ENCODE data around the gene MOCS3. TPM values are rescaled to one million over a fixed set of nuclear protein-coding genes. Genes with fewer than 3 reads are reported as not detected.

Gene MOCS3
- total RNA-seq, 4 donors from 2014 or later = 2.1 to 4.2 (median 3.4) TPM

DNA sequence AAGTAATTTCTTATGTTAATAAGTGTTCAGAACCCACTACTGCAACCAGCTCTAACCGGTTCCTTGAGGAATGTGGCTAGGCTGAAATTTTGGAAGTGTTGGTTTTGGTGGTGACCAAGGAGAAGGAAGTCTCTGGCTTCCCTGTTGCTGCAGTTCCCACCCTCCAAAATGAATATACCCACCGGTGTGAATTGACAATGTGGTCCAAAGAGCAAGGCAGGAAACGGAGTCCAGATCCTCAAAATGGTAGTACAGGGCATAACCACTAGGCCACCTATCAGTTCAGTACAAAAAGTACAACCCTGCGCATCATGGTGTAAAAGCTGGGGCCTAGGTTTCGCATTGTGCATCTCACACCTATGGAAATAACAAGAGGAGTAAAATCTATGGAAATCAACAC lies 30.1 kb upstream of the MOCS3 start:
- TF ChIP-seq, protein P1, sequence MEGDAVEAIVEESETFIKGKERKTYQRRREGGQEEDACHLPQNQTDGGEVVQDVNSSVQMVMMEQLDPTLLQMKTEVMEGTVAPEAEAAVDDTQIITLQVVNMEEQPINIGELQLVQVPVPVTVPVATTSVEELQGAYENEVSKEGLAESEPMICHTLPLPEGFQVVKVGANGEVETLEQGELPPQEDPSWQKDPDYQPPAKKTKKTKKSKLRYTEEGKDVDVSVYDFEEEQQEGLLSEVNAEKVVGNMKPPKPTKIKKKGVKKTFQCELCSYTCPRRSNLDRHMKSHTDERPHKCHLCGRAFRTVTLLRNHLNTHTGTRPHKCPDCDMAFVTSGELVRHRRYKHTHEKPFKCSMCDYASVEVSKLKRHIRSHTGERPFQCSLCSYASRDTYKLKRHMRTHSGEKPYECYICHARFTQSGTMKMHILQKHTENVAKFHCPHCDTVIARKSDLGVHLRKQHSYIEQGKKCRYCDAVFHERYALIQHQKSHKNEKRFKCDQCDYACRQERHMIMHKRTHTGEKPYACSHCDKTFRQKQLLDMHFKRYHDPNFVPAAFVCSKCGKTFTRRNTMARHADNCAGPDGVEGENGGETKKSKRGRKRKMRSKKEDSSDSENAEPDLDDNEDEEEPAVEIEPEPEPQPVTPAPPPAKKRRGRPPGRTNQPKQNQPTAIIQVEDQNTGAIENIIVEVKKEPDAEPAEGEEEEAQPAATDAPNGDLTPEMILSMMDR (IDR thresholded peaks at IDR 0.05; ENCODE audit: low read depth) = no peak

DNA sequence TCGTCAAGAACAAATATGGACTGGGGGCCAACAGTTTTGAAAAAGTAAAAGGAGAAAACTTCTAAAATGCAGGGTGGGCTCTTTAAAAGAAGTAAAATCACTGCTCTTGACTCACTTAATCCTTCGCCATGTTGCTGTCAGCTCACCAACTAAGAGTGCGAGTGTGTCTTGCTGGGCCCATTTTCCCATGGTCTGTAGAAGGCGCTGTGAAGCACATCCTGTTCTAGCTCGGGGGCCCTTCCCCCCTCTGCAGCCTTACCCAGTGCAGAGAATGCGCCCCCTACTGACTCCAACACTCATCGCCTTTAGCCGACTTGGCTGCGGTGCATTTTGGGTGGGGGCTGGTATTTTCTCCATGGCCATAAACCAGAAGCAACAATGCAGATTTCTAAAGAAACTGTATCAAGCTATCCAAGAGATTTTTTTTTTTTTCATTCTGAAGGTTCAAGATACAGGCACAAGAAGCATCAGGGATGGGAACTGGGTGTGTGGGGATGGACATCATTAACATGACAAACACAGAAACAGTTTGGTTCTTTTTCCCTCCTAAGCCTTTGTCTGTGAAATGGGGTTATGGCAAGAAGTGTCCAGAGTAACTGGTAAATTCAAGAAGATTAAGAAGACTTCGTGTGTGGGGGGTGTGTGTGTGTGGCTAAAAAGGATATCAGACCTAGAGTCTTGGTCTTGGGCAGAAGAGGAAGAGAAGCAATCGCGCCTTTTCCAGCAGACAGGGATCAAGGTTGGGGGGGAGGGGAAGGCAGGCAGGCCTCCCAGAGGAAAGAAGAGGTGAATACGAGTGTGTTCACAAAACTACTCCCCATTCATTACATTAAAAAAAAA lies 29.1 kb upstream of the MOCS3 start:
- TF ChIP-seq, protein P1 (IDR thresholded peaks at IDR 0.05; ENCODE audit: low read depth) = no peak

DNA sequence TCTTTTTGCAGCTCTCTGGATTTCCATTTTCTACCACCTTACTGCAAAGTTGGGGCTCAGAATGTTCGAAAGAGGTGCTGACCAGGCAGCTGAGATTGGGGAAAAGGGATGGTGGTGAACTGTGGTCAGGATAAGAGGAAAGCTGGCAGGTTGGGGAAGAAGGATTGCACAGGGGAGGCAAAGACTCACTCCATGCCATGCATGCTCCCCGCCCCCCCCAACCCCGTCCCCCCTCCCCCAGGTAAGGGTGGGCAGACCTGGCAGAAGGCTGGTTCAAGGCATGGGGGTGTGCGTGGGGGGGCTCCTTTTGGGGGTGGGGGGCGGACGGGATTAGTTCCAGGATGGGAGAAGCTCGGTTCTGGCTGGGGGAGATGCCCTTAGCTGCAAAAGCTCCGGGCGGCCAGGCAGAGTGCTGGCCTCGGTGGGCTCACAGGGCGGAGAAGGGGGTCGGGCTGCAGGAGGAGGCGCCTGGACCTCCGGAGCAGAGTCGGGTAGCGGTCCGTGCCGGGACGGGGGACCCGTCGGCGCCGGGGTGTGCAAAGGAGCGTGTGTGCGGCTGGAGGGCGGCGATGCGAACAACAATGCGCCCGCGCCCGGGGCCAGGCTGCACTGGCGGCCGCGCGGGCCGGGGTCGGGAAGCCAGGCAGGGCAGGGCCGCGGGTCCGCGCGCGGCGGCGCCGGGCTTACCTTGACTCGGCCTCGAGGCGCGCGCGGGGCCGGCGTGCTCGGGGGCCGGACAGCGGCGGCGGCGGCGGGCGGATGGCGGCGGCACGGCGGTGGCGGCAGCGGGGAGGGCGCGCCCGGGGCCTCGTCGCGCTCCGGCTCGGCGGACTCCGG lies 28.3 kb upstream of the MOCS3 start:
- TF ChIP-seq, protein P1 (IDR thresholded peaks at IDR 0.05; ENCODE audit: low read depth) = no peak

DNA sequence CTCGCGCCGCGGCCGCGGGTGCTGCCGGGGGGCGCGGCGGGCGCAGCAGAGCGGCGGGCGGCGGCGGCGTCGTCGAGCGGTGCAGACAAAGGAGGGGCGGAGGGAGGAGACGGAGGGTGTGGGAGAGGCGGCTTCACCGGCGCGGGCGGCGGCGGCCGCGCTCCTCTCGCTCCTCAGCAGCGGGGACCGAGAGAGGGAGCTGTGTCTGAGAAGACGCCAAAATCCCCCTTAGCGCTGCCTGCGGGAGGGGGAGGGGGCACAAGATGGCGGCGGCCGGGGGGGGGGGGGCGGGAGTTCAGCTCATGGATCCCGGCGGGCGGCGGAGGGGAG lies 27.7 kb upstream of the MOCS3 start:
- TF ChIP-seq, protein P1 (IDR thresholded peaks at IDR 0.05; ENCODE audit: low read depth) = no peak

DNA sequence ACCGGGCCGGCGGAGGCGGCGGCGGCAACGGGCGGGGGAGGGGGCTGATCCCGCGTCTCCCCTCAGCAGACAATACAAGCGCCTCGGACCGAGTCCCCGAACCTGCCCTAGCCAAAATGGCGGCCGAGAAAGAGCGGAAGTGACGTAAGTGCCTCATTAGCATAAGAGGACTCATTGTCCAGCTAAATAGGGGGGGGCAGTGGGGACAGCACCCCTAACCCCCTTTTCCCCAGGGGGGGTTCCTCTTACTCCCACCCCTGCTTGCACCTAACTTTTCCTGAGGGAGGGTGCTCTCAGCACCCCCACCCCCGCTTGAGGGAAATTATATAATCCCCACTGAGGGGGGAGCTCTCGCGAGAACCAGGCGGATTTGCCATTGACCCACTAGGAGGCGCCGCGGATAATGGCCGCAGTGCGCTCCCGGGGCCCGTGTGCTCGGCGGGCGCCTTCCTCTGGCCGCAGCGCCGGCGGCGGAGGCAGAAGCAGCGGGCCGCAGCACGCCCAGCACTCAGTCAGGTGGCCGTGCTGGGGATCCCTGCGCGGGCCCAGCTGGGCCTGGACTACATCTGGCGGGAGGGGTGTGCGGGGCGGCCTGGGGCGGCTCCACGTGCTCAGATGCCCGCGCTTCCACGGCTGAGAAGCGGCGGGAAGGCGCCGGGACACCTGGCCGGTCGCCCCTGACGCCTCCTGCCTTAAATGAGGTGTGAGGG lies 27.2 kb upstream of the MOCS3 start, which contains the start of gene ADNP:
Gene ADNP (minus strand): TSS at position 132 of the 710 bp plus-strand sequence. CDS start 27,441 bp downstream, outside the sequence.
- TF ChIP-seq, protein P1 (IDR thresholded peaks at IDR 0.05; ENCODE audit: low read depth) = no peak

DNA sequence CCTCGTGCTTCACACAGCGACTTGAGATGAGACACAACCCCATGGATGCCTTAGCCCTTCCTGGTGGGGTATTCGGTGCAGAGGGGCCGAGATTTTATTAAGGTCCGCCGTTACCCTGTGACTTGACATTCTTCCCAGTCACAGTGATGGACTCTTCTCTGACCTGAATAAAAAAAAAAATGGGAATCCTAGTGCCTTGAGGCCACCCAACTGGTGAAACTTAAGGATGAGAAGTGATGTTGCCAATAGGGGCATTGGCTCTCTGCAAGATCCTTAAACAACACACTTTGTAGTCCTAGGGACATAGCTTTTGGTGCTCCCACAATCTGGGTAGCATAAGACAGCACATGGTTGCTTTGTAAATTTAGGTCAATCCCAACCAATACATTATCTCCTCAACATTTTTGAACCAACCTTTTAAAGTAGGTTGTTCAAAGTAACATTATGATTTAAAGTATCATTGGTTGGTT lies 26.6 kb upstream of the MOCS3 start:
- TF ChIP-seq, protein P1 (IDR thresholded peaks at IDR 0.05; ENCODE audit: low read depth) = no peak

Data from subcutaneous adipose tissue (tissue), 4 donors.